SK-N-SH treated with all-trans-retinoic acid at 6 μM for 48 hours (cell line): Measurements from ENCODE around the gene LRMDA.
A peak's percentile ranks its signal among the peaks of the same experiment; 100 is the strongest.

Experiments used
- ATAC-seq: fragments of 200-7000 bp; cut with Tn5 transposase; 3 replicates; pipeline ENCODE4 v1.9.1; 2020; ENCODE audit warnings: mild to moderate bottlenecking, moderate library complexity
- ARNTL ChIP-seq: fragments of 450-650 bp; formaldehyde crosslinking; IDR thresholded peaks from 2 replicates; pipeline ENCODE4 v1.5.0; 2020; ENCODE audit warnings: low read depth, mild to moderate bottlenecking, moderate library complexity, borderline replicate concordance
- BACH2 ChIP-seq: fragments of 250-450 bp; sonication (Bioruptor Pico); IDR thresholded peaks from 2 replicates; pipeline ENCODE4 v1.9.0; 2021; ENCODE audit warnings: mild to moderate bottlenecking, borderline replicate concordance
- CREB5 ChIP-seq: fragments of 250-450 bp; sonication (Bioruptor Pico); IDR thresholded peaks from 2 replicates; pipeline ENCODE4 v1.5.1; 2020; ENCODE audit warnings: low read depth, mild to moderate bottlenecking, moderate library complexity
- CSDC2 ChIP-seq: fragments of 250-450 bp; sonication (Bioruptor Pico); IDR thresholded peaks from 2 replicates; pipeline ENCODE4 v1.5.0; 2020; ENCODE audit warnings: mild to moderate bottlenecking, moderate library complexity
- CSRNP3 ChIP-seq: fragments of 250-450 bp; sonication (Bioruptor Pico); IDR thresholded peaks from 2 replicates; pipeline ENCODE4 v1.5.1; 2021; ENCODE audit warnings: mild to moderate bottlenecking, moderate library complexity
- ESRRG ChIP-seq: fragments of 250-450 bp; sonication (Bioruptor Pico); IDR thresholded peaks from 2 replicates; pipeline ENCODE4 v1.6.1; 2021; ENCODE audit warnings: mild to moderate bottlenecking
- GLIS3 ChIP-seq: fragments of 250-450 bp; sonication (Bioruptor Pico); IDR thresholded peaks from 2 replicates; pipeline ENCODE4 v1.5.0; 2020; ENCODE audit warnings: mild to moderate bottlenecking, moderate library complexity
- OSR1 ChIP-seq: fragments of 250-450 bp; sonication (Bioruptor Pico); IDR thresholded peaks from 2 replicates; pipeline ENCODE4 v1.8.0; 2022; ENCODE audit warnings: moderate library complexity, mild to moderate bottlenecking, inconsistent platforms
- POU6F1 ChIP-seq: fragments of 250-450 bp; sonication (Bioruptor Pico); IDR thresholded peaks from 2 replicates; pipeline ENCODE4 v1.8.0; 2021; ENCODE audit warnings: low read depth, mild to moderate bottlenecking, moderate library complexity, borderline replicate concordance
- PPARA ChIP-seq: fragments of 250-450 bp; sonication (Bioruptor Pico); IDR thresholded peaks from 2 replicates; pipeline ENCODE4 v1.5.0; 2020; ENCODE audit warnings: mild to moderate bottlenecking, borderline replicate concordance
- SNAI2 ChIP-seq: fragments of 250-450 bp; sonication (Bioruptor Pico); IDR thresholded peaks from 2 replicates; pipeline ENCODE4 v1.5.0; 2020; ENCODE audit warnings: mild to moderate bottlenecking, moderate library complexity
- TOX ChIP-seq: fragments of 250-450 bp; sonication (Bioruptor Pico); IDR thresholded peaks from 2 replicates; pipeline ENCODE4 v1.8.0; 2021; ENCODE audit warnings: mild to moderate bottlenecking, moderate library complexity, borderline replicate concordance
- TSHZ2 ChIP-seq: fragments of 250-450 bp; sonication (Bioruptor Pico); IDR thresholded peaks from 2 replicates; pipeline ENCODE4 v1.5.0; 2020; ENCODE audit warnings: mild to moderate bottlenecking, moderate library complexity
- ZC3H10 ChIP-seq: fragments of 250-450 bp; sonication (Bioruptor Pico); IDR thresholded peaks from 2 replicates; pipeline ENCODE4 v1.5.1; 2021; ENCODE audit warnings: mild to moderate bottlenecking, moderate library complexity
- ZFP3 ChIP-seq: fragments of 250-450 bp; sonication (Bioruptor Pico); IDR thresholded peaks from 2 replicates; pipeline ENCODE4 v1.5.0; 2020; ENCODE audit warnings: mild to moderate bottlenecking, moderate library complexity
- ZFP30 ChIP-seq: fragments of 450-650 bp; formaldehyde crosslinking; IDR thresholded peaks from 2 replicates; pipeline ENCODE4 v1.5.0; 2022; ENCODE audit warnings: mild to moderate bottlenecking, moderate library complexity
- ZNF565 ChIP-seq: fragments of 450-650 bp; formaldehyde crosslinking; conservative IDR thresholded peaks from 2 replicates; pipeline ENCODE4 v1.5.0; 2020; ENCODE audit warnings: low read depth, mild to moderate bottlenecking, moderate library complexity
- ZNF8 ChIP-seq: fragments of 450-650 bp; formaldehyde crosslinking; IDR thresholded peaks from 2 replicates; pipeline ENCODE4 v1.5.0; 2020; ENCODE audit warnings: mild to moderate bottlenecking, moderate library complexity

The LRMDA gene

GRCh38 chr10:76036111-76036940 is 604.9 kb downstream of the LRMDA start:
- ATAC-seq, result peak; percentile 94
- TF ChIP-seq ZC3H10 (CRISPR knock-in tag), result no peak
- TF ChIP-seq ZNF8 (CRISPR knock-in tag), result no peak
- TF ChIP-seq ZNF565 (CRISPR knock-in tag), result no peak
- no peak for TF ChIP-seq OSR1 (CRISPR knock-in tag)
- no peak for TF ChIP-seq ZFP30
- TF ChIP-seq TSHZ2 (CRISPR knock-in tag), result no peak
- TF ChIP-seq CSRNP3 (CRISPR knock-in tag), result no peak
- no peak for TF ChIP-seq CREB5 (CRISPR knock-in tag)
- no peak for TF ChIP-seq POU6F1
- TF ChIP-seq SNAI2, result no peak
- TF ChIP-seq GLIS3, result no peak
- no peak for TF ChIP-seq BACH2 (CRISPR knock-in tag)
- no peak for TF ChIP-seq TOX (CRISPR knock-in tag)
- no peak for TF ChIP-seq ESRRG (CRISPR knock-in tag)

- no peak for ATAC-seq
- TF ChIP-seq ZFP3 (CRISPR knock-in tag), result no peak
- no peak for TF ChIP-seq GLIS3
- TF ChIP-seq ZFP30, result no peak
- TF ChIP-seq PPARA (CRISPR knock-in tag), result no peak
- TF ChIP-seq CSDC2 (CRISPR knock-in tag), result no peak
- TF ChIP-seq ZNF565 (CRISPR knock-in tag), result no peak
- TF ChIP-seq POU6F1, result no peak
- TF ChIP-seq SNAI2, result no peak
- no peak for TF ChIP-seq OSR1 (CRISPR knock-in tag)
- no peak for TF ChIP-seq TOX (CRISPR knock-in tag)
- TF ChIP-seq CREB5 (CRISPR knock-in tag), result no peak
- TF ChIP-seq ARNTL (CRISPR knock-in tag), result no peak
These were observed 605.5 kb downstream of the LRMDA start for GRCh38 chr10:76036962-76037361.
